ENCODE results near the gene SLC12A6.

Gene SLC12A6

GRCh38 chr15:34182942-34183341 lies 154.6 kb downstream of the SLC12A6 start:
- DNase-seq = no peak
